Panc1 (cell line): ENCODE measurements around the gene DPYD.

ENCODE experiments used
- POLR2AphosphoS5 ChIP-seq: IDR thresholded peaks from 2 replicates; pipeline ENCODE4 v1.6.1; 2012; ENCODE audit warnings: mild to moderate bottlenecking, low read depth, low read length, moderate library complexity
- SIN3A ChIP-seq: IDR thresholded peaks from 2 replicates; pipeline ENCODE4 v1.6.1; 2012; ENCODE audit warnings: low read depth, mild to moderate bottlenecking, low read length, moderate library complexity, borderline replicate concordance; ENCODE audit not compliant: insufficient read depth
- TCF7L2 ChIP-seq: IDR thresholded peaks from 2 replicates; pipeline ENCODE4 v1.6.1; 2011; ENCODE audit warnings: mild to moderate bottlenecking, low read depth, low read length, inconsistent platforms
- TF ChIP-seq, protein P1 (sequence below): fragments of 450-650 bp; IDR thresholded peaks from 2 replicates; pipeline ENCODE4 v1.5.1; 2017; ENCODE audit warnings: mild to moderate bottlenecking
- TF ChIP-seq, protein P2 (sequence below), 2 experiments: IDR thresholded peaks; 2 replicates each; pipeline ENCODE4 v1.6.1; 2011 to 2012; ENCODE audit warnings: low read depth in 2 of 2, control low read depth in 1 of 2, low read length in 1 of 2, mild to moderate bottlenecking in 1 of 2, moderate library complexity in 1 of 2; ENCODE audit not compliant: insufficient read depth in 1 of 2

DNA sequence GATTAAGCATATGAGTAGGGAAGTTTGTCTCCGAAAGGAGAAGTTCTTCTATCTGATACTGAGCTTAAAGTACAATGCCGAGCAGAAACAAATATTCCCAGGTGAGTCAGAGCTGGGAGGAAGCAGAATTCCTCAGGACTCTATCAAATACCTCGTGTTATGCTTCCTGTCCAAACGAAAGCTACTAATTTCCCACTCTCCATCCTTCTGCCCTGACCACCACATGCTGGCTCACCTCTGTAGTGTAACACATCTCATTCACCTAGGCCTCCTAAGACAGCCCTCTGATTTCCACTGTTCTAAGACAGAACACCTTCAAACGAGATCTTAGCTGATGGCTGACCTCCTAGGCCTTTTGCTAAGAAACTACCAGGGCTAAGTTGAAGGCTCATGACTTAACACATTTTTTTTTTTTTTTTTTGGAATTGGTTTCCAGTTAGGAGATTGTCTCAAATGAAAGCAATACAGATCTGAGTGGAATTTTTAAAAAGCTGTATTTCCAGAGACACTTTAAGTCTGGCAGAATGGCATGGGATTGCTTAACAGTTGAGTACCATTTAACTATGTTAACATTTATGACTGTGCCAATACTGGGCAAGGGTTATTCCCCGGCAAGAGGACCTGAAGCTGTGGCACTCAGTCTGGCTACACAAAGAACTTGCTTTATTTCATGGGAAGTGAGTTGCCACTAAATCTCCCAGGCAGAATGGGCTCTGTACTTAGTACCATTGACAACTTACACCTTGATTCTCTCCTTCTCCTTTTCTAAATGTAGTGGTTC is 583.4 kb downstream of the DPYD start:
- TF ChIP-seq, protein P1, sequence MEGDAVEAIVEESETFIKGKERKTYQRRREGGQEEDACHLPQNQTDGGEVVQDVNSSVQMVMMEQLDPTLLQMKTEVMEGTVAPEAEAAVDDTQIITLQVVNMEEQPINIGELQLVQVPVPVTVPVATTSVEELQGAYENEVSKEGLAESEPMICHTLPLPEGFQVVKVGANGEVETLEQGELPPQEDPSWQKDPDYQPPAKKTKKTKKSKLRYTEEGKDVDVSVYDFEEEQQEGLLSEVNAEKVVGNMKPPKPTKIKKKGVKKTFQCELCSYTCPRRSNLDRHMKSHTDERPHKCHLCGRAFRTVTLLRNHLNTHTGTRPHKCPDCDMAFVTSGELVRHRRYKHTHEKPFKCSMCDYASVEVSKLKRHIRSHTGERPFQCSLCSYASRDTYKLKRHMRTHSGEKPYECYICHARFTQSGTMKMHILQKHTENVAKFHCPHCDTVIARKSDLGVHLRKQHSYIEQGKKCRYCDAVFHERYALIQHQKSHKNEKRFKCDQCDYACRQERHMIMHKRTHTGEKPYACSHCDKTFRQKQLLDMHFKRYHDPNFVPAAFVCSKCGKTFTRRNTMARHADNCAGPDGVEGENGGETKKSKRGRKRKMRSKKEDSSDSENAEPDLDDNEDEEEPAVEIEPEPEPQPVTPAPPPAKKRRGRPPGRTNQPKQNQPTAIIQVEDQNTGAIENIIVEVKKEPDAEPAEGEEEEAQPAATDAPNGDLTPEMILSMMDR = no peak
- TF ChIP-seq, protein P2, sequence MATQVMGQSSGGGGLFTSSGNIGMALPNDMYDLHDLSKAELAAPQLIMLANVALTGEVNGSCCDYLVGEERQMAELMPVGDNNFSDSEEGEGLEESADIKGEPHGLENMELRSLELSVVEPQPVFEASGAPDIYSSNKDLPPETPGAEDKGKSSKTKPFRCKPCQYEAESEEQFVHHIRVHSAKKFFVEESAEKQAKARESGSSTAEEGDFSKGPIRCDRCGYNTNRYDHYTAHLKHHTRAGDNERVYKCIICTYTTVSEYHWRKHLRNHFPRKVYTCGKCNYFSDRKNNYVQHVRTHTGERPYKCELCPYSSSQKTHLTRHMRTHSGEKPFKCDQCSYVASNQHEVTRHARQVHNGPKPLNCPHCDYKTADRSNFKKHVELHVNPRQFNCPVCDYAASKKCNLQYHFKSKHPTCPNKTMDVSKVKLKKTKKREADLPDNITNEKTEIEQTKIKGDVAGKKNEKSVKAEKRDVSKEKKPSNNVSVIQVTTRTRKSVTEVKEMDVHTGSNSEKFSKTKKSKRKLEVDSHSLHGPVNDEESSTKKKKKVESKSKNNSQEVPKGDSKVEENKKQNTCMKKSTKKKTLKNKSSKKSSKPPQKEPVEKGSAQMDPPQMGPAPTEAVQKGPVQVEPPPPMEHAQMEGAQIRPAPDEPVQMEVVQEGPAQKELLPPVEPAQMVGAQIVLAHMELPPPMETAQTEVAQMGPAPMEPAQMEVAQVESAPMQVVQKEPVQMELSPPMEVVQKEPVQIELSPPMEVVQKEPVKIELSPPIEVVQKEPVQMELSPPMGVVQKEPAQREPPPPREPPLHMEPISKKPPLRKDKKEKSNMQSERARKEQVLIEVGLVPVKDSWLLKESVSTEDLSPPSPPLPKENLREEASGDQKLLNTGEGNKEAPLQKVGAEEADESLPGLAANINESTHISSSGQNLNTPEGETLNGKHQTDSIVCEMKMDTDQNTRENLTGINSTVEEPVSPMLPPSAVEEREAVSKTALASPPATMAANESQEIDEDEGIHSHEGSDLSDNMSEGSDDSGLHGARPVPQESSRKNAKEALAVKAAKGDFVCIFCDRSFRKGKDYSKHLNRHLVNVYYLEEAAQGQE (IDR thresholded peaks at IDR 0.05; ENCODE audit: insufficient read depth in 1 of 2, low read depth in 2 of 2, low read length in 1 of 2) = no peak
- no peak for TF ChIP-seq POLR2AphosphoS5
- TF ChIP-seq SIN3A = no peak
- no peak for TF ChIP-seq TCF7L2
